Stomach (tissue), 9 donors: ENCODE data around the gene UBXN6. TPM values are rescaled to one million over a fixed set of nuclear protein-coding genes. Genes with fewer than 3 reads are reported as not detected.
A peak's percentile ranks its signal among the peaks of the same experiment; 100 is the strongest.

Experiments used
- DNase-seq, 2 donors: peaks; one replicate each; pipeline versions ENCODE4 v3.0.0 to v3.0.0-alpha.2; 2013 to 2019
- H3K27ac ChIP-seq, 5 donors: fragments of 200-600 bp in 4 of 5; sonication (generic) in 4 of 5; one replicate each; pipeline ENCODE4 v1.5.1; 2013 to 2019; ENCODE audit warnings: mild to moderate bottlenecking in 1 of 5, moderate library complexity in 1 of 5
- H3K27me3 ChIP-seq, 3 donors: fragments of 200-600 bp; sonication (generic); one replicate each; pipeline ENCODE4 v1.5.1; 2017 to 2019; ENCODE audit warnings: mixed run types in 1 of 3
- H3K36me3 ChIP-seq, 4 donors: fragments of 200-600 bp; sonication (generic); 1 replicate in 3 of 4; 2 replicates in 1 of 4; pipeline ENCODE4 v1.5.1; 2016 to 2019
- H3K4me1 ChIP-seq, 4 donors: fragments of 200-600 bp; sonication (generic); one replicate each; pipeline ENCODE4 v1.5.1; 2016 to 2019
- H3K4me3 ChIP-seq, 4 donors: fragments of 200-600 bp; sonication (generic) in 3 of 4; one replicate each; pipeline ENCODE4 v1.5.1; 2016 to 2019; ENCODE audit warnings: mild to moderate bottlenecking in 1 of 4
- H3K9me3 ChIP-seq, 4 donors: fragments of 200-600 bp; sonication (generic); one replicate each; pipeline ENCODE4 v1.5.1; 2016 to 2019
- EP300 ChIP-seq: sonication (generic); formaldehyde crosslinking; IDR thresholded peaks from one replicate; pipeline ENCODE4 v1.6.1; 2017; ENCODE audit warnings: antibody characterized with exemption
- POLR2A ChIP-seq, 4 donors: fragments of 450-650 bp; IDR thresholded peaks; one replicate each; pipeline ENCODE4 v1.6.1; 2016; ENCODE audit warnings: antibody characterized with exemption in 4 of 4, control low read depth in 2 of 4, mild to moderate bottlenecking in 1 of 4, moderate library complexity in 1 of 4
- POLR2AphosphoS5 ChIP-seq, 3 donors: sonication (generic); formaldehyde crosslinking; IDR thresholded peaks; one replicate each; pipeline ENCODE4 v1.6.1; 2016; ENCODE audit warnings: antibody characterized with exemption in 3 of 3
- WGBS, 5 donors: extraction: QIAGEN DNeasy Blood & Tissue Kit in 3 of 5; methylation state at CpG; one replicate each; pipeline versions ENCODE4 v1.1.5 to v1.1.7; 2013 to 2018; 5-methylcytosine and 5-hydroxymethylcytosine counted together
- intact Hi-C: fragments of 100-400 bp; cut with DNase I; formaldehyde crosslinking; loops from one replicate; pipeline ENCODE4 v1.15.1; 2023; ENCODE audit warnings: low total_unique reads
- polyA plus RNA-seq, 3 donors: library from polyadenylated mRNA; stranded (reverse); fragments of 200-250 nt; gene quantifications; one replicate each; pipeline ENCODE4 v1.2.3, GENCODE V29; 2013
- total RNA-seq, 5 donors: library from RNA; depleted of rRNA; stranded (reverse); fragments of >200 nt; gene quantifications; one replicate each; pipeline versions ENCODE4 v1.1.0 to v1.2.3, GENCODE V29; 2014 to 2016
- TF ChIP-seq, protein P1 (sequence below), 7 experiments: fragments of 450-650 bp in 4 of 7; fragments of 200-600 bp in 3 of 7; sonication (generic) in 3 of 7; IDR thresholded peaks; one replicate each; pipeline ENCODE4 v1.5.1; 2016 to 2019; ENCODE audit warnings: antibody characterized with exemption in 7 of 7, control low read depth in 2 of 7, mild to moderate bottlenecking in 1 of 7
- donor health status: healthy with polysubstance abuse.
- donor health status: Bipolar disorder and iron deficiency.
- donor health status: healthy.

The UBXN6 gene
- total and polyA plus RNA-seq, 8 donors, result 19.3 to 208 (median 93.4) TPM

- TF ChIP-seq POLR2AphosphoS5 (IDR thresholded peaks at IDR 0.05) (no peak), POLR2A (IDR thresholded peaks at IDR 0.05) (no peak), EP300 (no peak)
- TF ChIP-seq, protein P1, sequence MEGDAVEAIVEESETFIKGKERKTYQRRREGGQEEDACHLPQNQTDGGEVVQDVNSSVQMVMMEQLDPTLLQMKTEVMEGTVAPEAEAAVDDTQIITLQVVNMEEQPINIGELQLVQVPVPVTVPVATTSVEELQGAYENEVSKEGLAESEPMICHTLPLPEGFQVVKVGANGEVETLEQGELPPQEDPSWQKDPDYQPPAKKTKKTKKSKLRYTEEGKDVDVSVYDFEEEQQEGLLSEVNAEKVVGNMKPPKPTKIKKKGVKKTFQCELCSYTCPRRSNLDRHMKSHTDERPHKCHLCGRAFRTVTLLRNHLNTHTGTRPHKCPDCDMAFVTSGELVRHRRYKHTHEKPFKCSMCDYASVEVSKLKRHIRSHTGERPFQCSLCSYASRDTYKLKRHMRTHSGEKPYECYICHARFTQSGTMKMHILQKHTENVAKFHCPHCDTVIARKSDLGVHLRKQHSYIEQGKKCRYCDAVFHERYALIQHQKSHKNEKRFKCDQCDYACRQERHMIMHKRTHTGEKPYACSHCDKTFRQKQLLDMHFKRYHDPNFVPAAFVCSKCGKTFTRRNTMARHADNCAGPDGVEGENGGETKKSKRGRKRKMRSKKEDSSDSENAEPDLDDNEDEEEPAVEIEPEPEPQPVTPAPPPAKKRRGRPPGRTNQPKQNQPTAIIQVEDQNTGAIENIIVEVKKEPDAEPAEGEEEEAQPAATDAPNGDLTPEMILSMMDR (IDR thresholded peaks at IDR 0.05), result no peak
- intact Hi-C loops, result no loop called here
- peaks cover 16 to 37% (median 30%) of the 10 kb centered on the region in 4 donors for H3K4me1 ChIP-seq
- peak in 1 of 2 donors; percentile 72 for DNase-seq
- peak overlapping the region; percentile 41 to 93 (median 89) for H3K27ac ChIP-seq
- H3K9me3 ChIP-seq, result no peaks in the 10 kb centered on the region
- 40 to 52% (median 51%) methylated on average over 15 of the region's 15 CpGs for WGBS, 5 donors
- H3K4me3 ChIP-seq, result peak overlapping the region; percentile 66 to 88 (median 80)
- H3K36me3 ChIP-seq, result peaks cover 34 to 43% (median 40%) of the 10 kb centered on the region in 4 donors
- H3K27me3 ChIP-seq, result no peaks in the 10 kb centered on the region
Observed at GRCh38 chr19:4455719-4456475, 1.7 kb downstream of the UBXN6 start.

- H3K9me3 ChIP-seq, result no peaks in the 10 kb centered on the region
- 62 to 74% (median 70%) methylated on average over 12 to 29 of the region's 29 CpGs for WGBS, 5 donors
- peak overlapping the region in 3 of 4 donors; percentile 22 to 88 (median 81) for H3K4me3 ChIP-seq
- peaks cover 16 to 37% (median 30%) of the 10 kb centered on the region in 4 donors for H3K4me1 ChIP-seq
- peak in 1 of 2 donors; percentile 67 for DNase-seq
- peak overlapping the region in 3 of 5 donors; percentile 14 to 93 (median 92) for H3K27ac ChIP-seq
- TF ChIP-seq EP300 (no peak), POLR2AphosphoS5 (IDR thresholded peaks at IDR 0.05) (no peak), POLR2A (IDR thresholded peaks at IDR 0.05) (no peak)
- TF ChIP-seq, protein P1 (IDR thresholded peaks at IDR 0.05), result no peak
- intact Hi-C loops, result no loop called here
- H3K27me3 ChIP-seq, result no peaks in the 10 kb centered on the region
- H3K36me3 ChIP-seq, result peaks cover 34 to 51% (median 49%) of the 10 kb centered on the region in 4 donors
Observed at GRCh38 chr19:4454747-4455718, 2.6 kb downstream of the UBXN6 start.

- WGBS, 5 donors, result 69 to 80% (median 74%) methylated on average over 13 to 34 of the region's 34 CpGs
- no peak overlapping the region for H3K4me3 ChIP-seq
- no peaks in the 10 kb centered on the region for H3K27me3 ChIP-seq
- H3K4me1 ChIP-seq, result peaks cover 19 to 52% (median 41%) of the 10 kb centered on the region in 4 donors
- H3K36me3 ChIP-seq, result peaks cover 47 to 66% (median 64%) of the 10 kb centered on the region in 4 donors
- no peaks in the 10 kb centered on the region for H3K9me3 ChIP-seq
- TF ChIP-seq POLR2A (IDR thresholded peaks at IDR 0.05) (no peak), POLR2AphosphoS5 (IDR thresholded peaks at IDR 0.05) (no peak), EP300 (no peak)
- TF ChIP-seq, protein P1 (IDR thresholded peaks at IDR 0.05), result no peak
- intact Hi-C loops, result no loop called here
- H3K27ac ChIP-seq, result peak overlapping the region in 1 of 5 donors; percentile 93
- DNase-seq, result no peak
Observed at GRCh38 chr19:4453232-4454179, 4.1 kb downstream of the UBXN6 start.
